GM18951 (cell line): Measurements from ENCODE around the gene ZFP36.

Source experiments
- POLR2A ChIP-seq: IDR thresholded peaks from 4 replicates; pipeline ENCODE4 v1.6.1; 2011; ENCODE audit warnings: mild to moderate bottlenecking; ENCODE audit not compliant: insufficient read length, insufficient read depth; ENCODE audit errors: extremely low read depth
- in situ Hi-C: fragments of 300-500 bp; cut with MboI; formaldehyde crosslinking; loops from one replicate; pipeline ENCODE4 v1.12.0; 2022; ENCODE audit warnings: low sequenced_read_pairs, mixed read lengths, inconsistent platforms; ENCODE audit not compliant: unreplicated experiment

ZFP36 gene

GRCh38 chr19:39379865-39380396, 26.7 kb upstream of the ZFP36 start:
- in situ Hi-C loops: no loop called here
- no peak for TF ChIP-seq POLR2A

DNA sequence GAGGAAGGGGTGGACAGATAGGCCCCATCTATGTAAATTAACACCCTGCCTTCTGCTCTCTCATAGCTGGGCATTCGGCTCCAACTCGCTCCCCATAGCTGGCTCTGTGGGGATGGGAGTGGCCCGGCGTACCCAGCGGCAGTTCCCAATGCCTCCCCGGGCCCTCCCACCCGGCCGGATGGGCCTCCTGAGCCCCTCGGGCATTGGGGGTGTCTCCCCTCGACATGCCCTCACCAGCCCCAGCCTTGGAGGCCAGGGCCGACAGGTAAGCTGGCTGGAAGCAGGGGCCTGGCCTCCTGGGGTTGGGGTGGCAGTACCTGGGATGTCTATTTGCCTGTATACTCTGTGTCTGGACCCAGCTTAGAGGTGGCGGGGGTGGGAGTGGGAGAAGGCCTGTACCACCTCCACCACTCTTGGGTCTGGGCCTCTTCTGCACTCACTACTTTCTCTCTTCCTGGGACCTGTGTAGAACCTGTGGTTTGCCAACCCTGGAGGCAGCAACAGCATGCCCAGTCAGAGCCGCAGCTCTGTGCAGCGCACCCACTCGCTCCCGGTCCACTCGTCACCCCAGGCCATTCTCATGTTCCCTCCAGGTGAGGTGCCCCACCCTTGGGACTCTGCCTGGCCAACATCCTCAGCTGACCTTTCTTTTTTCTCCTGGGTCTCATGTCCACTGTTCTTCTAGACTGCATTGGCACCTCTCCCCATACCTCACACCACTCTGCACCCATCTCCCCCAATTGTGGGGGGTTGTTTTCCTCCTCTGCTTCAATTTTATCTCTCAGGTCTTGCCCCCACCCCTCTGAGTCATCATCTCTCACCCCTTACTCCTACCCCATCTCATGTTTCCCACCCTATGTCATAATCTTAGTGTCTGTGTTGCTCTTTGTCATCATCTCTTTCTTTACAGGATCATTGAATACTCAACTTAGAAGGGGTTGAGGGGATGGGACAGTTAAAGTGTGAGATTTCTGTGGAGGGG, 25.8 kb upstream of the ZFP36 start:
- TF ChIP-seq POLR2A: no peak
- in situ Hi-C loops: no loop called here

GRCh38 chr19:39381910-39382611, 24.6 kb upstream of the ZFP36 start:
- no peak for TF ChIP-seq POLR2A
- in situ Hi-C loops: no loop called here

- in situ Hi-C loops: no loop called here
- no peak for TF ChIP-seq POLR2A
These were observed 23.4 kb upstream of the ZFP36 start for GRCh38 chr19:39382991-39383828.

DNA sequence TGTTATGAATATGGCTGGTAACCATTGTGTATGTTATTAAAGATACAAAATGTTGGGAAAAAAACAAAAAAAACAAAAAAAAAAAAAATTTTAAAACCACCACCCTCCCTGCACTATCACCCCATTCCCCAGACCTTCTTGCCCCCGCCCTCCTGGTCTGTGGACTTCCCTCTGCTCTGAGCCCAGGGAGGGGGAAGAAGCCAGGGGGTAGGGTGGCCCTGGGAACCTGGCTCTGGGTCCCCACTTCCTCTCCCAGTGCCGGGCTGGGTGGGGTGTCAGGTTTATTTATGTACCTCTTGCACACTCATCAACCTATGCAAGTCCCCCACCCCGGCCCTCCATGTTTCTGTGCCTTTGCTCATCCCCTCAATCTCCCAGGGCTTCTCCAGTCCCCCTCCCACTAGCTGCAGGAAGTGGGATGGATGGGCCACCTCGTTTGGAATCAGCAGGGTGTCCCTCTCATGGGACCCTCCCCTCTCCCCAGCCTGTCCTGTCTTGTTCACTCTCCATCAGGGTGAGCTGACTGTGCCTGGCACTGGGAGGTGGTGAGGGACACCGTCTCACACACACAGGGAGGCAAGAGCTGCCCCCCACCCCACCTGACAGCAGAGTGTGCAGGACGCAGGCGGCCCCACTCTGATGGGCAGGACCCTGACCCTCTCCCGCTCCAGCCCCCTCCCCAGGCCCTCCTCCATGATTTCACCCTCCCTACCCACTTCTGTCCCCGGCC, 21.6 kb upstream of the ZFP36 start:
- TF ChIP-seq POLR2A: no peak
- in situ Hi-C loops: no loop called here

GRCh38 chr19:39385629-39386411, 20.8 kb upstream of the ZFP36 start:
- in situ Hi-C loops: no loop called here
- TF ChIP-seq POLR2A: no peak

GRCh38 chr19:39386557-39386956, 20.1 kb upstream of the ZFP36 start:
- no peak for TF ChIP-seq POLR2A
- in situ Hi-C loops: no loop called here

DNA sequence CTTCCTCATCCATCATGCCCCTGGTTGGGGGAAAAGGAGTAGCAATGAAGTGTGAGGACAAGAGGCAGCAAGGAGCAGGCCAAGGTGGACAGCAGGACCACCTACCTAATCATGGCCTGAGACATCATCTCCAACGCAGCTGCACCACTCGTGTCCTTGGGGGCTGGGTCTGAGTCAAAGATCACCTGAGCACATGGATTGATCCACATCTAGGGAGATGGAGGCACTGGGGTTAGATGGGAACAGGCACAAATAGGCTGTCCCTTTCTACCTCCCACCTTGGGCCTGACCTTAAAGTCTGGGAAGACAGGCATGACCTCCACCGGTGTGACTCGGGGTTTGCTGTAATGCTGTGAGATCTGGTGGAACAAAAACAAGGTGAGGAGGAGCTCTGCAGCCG, 18.0 kb upstream of the ZFP36 start:
- in situ Hi-C loops: no loop called here
- no peak for TF ChIP-seq POLR2A

DNA sequence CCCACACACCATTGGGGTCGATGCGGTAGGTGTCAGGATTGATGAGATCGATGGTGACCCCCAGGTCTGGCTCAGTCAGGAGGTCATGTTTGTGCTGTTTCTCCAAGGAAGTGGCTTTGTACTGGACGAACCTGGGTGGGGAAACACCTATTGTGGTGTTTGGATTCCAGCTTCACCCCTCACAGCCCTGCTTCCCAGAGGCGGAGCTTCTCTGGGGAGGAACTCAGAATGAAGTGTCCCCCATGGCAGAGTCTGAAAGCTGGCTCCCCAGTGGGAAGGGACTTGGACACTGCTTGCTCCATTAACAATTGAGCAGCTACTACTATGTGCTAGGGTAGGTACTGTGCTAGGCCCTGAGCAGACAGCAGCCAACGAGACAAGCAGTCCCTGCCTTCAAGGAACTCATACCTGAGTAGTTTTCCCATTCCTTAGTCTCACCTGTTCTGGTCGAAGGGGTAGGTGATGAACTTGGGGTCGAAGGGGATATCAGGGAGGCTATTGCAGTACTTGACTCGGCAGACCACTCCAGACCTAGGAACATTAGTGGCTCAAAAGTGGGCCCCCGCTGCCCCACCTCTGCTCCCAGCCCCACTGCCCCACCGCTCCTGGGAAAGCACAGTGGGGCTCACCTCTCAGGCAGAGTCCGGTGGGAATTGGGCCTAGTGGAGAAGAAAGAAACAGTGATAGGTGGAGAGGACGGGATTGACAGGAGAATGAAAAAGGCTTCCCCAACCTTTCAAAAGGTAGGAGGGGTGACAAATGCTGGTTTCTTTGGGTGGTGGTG, 16.8 kb upstream of the ZFP36 start:
- TF ChIP-seq POLR2A: no peak
- in situ Hi-C loops: no loop called here

DNA sequence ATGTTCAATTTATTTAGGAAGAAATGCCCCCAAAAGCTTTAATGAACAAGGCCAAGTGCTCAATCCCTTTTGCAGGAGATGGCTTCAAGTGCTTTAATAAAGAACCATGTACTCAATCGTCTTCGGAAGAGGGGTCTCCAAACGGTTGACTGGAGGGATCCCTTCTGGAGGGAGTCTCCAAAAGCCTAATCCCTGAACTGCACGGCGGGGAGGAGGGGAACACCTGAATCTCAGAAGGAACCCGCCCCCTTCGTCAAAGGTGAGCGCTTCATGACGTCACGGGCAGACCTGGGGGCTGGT, 16.2 kb upstream of the ZFP36 start:
- TF ChIP-seq POLR2A: no peak
- in situ Hi-C loops: no loop called here

GRCh38 chr19:39390751-39391437, 15.8 kb upstream of the ZFP36 start, which contains the start of the genes MED29 and PAF1:
Gene MED29 (plus strand): TSS chr19:39391378. CDS start chr19:39391423, 45 bp downstream.
Gene PAF1 (minus strand): TSS chr19:39391106. CDS start chr19:39390864, 242 bp downstream.
- peak; percentile 98 for TF ChIP-seq POLR2A
- in situ Hi-C loops: no loop called here
